Osteoblast (primary cell): ENCODE data around the gene NBAS. TPM values are rescaled to one million over a fixed set of nuclear protein-coding genes. Genes with fewer than 3 reads are reported as not detected.

Source experiments
- DNase-seq: peaks from one replicate; pipeline ENCODE4 v3.0.0; 2011; ENCODE audit warnings: low spot score, mixed read lengths; ENCODE audit not compliant: insufficient read length; ENCODE audit errors: missing footprints
- H2AFZ ChIP-seq: 2 replicates; pipeline ENCODE4 v1.6.0; 2011; ENCODE audit warnings: mild to moderate bottlenecking, low read length
- H3K27ac ChIP-seq: 2 replicates; pipeline ENCODE4 v1.5.1; 2011; ENCODE audit warnings: mild to moderate bottlenecking, low read depth, low read length, moderate library complexity
- H3K27me3 ChIP-seq: 2 replicates; pipeline ENCODE4 v1.6.0; 2012; ENCODE audit warnings: mild to moderate bottlenecking, control low read depth, inconsistent platforms, low read length, moderate library complexity; ENCODE audit not compliant: insufficient read depth
- H3K36me3 ChIP-seq: 2 replicates; pipeline ENCODE4 v1.5.1; 2011; ENCODE audit warnings: mild to moderate bottlenecking, low read length, control low read depth, moderate library complexity; ENCODE audit not compliant: insufficient read depth
- H3K4me1 ChIP-seq: 2 replicates; pipeline ENCODE4 v1.5.1; 2011; ENCODE audit warnings: mild to moderate bottlenecking, low read length, control low read depth, moderate library complexity; ENCODE audit not compliant: insufficient read depth
- H3K4me2 ChIP-seq: 2 replicates; pipeline ENCODE4 v1.6.0; 2011; ENCODE audit warnings: mild to moderate bottlenecking, low read length; ENCODE audit not compliant: insufficient read depth
- H3K4me3 ChIP-seq: fragments of 200-600 bp; sonication (generic); 3 replicates; pipeline ENCODE4 v1.5.1; 2012; ENCODE audit warnings: mild to moderate bottlenecking, low read length, inconsistent platforms; ENCODE audit not compliant: insufficient read depth
- H3K79me2 ChIP-seq: 2 replicates; pipeline ENCODE4 v1.6.0; 2012; ENCODE audit warnings: mild to moderate bottlenecking, low read length, control low read depth, inconsistent platforms; ENCODE audit not compliant: insufficient read depth
- H3K9me3 ChIP-seq: 2 replicates; pipeline ENCODE4 v1.5.1; 2011; ENCODE audit warnings: low read depth, low read length, control low read depth
- H4K20me1 ChIP-seq: 2 replicates; pipeline ENCODE4 v1.6.0; 2012; ENCODE audit warnings: mild to moderate bottlenecking, low read length, control low read depth; ENCODE audit not compliant: insufficient read depth
- total RNA-seq: library from RNA; depleted of rRNA; stranded (reverse); fragments of >200 nt; gene quantifications from 2 replicates; pipeline ENCODE4 v1.2.3, GENCODE V29; 2012
- TF ChIP-seq, protein P1 (sequence below): IDR thresholded peaks from 2 replicates; pipeline ENCODE4 v1.5.1; 2011; ENCODE audit warnings: mild to moderate bottlenecking, low read depth, low read length, moderate library complexity; ENCODE audit errors: extremely low read depth

Gene NBAS
- total RNA-seq, 1 donor: 98.1 TPM

DNA sequence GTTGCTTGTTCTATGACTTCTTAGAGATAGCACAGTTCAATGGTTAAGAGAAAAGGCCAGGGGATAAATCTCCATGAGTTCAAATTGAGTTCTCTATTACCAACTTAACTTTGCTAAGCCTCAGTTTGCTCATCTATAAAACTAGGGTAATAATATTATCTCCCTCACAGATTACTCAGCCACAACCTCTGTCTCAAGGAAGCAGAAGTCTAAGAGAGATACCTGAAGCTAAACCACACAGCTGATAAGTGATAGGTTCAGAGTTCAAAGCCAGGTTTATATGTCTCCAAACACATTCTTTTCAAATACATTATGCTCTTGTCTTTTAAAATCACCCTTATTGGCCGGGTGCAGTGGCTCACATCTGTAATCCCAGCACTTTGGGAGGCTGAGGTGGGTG lies 287.7 kb downstream of the NBAS start:
- Histone ChIP-seq H3K79me2 (no peaks in the 10 kb centered on the region), H3K4me1 (peaks cover 5% of the 10 kb centered on the region), H3K36me3 (peaks cover 7% of the 10 kb centered on the region), H3K27ac (no peak overlapping the region), H3K27me3 (no peaks in the 10 kb centered on the region), H3K9me3 (no peaks in the 10 kb centered on the region), H3K4me3 (no peak overlapping the region), H4K20me1 (no peaks in the 10 kb centered on the region), H2AFZ (no peak overlapping the region), H3K4me2 (no peak overlapping the region)
- TF ChIP-seq, protein P1, sequence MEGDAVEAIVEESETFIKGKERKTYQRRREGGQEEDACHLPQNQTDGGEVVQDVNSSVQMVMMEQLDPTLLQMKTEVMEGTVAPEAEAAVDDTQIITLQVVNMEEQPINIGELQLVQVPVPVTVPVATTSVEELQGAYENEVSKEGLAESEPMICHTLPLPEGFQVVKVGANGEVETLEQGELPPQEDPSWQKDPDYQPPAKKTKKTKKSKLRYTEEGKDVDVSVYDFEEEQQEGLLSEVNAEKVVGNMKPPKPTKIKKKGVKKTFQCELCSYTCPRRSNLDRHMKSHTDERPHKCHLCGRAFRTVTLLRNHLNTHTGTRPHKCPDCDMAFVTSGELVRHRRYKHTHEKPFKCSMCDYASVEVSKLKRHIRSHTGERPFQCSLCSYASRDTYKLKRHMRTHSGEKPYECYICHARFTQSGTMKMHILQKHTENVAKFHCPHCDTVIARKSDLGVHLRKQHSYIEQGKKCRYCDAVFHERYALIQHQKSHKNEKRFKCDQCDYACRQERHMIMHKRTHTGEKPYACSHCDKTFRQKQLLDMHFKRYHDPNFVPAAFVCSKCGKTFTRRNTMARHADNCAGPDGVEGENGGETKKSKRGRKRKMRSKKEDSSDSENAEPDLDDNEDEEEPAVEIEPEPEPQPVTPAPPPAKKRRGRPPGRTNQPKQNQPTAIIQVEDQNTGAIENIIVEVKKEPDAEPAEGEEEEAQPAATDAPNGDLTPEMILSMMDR: no peak
- no peak for DNase-seq

DNA sequence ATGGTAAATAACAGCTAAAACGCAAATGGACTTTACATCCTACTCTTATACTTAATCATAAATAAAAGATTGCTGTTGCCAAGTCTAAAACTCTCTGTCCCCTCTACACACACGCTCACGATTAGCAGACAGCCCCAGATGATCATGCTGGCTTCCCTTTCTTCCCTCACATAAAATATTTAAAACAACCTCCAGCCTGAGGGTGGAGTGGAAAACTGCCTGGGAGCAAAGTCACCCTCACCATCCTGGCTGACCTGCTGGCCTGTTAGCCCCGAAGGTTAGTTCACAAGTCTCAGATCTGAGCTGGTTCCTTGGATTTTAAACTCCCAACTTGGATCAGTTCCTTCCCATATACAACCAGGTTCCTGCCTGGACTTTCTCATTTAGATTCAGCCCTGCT lies 288.2 kb downstream of the NBAS start:
- H3K27ac ChIP-seq: no peak overlapping the region
- H3K79me2 ChIP-seq: no peaks in the 10 kb centered on the region
- H3K9me3 ChIP-seq: no peaks in the 10 kb centered on the region
- DNase-seq: no peak
- no peaks in the 10 kb centered on the region for H3K27me3 ChIP-seq
- TF ChIP-seq, protein P1: no peak
- H3K4me2 ChIP-seq: no peak overlapping the region
- peaks cover 5% of the 10 kb centered on the region for H3K4me1 ChIP-seq
- peaks cover 7% of the 10 kb centered on the region for H3K36me3 ChIP-seq
- H2AFZ ChIP-seq: no peak overlapping the region
- H4K20me1 ChIP-seq: no peaks in the 10 kb centered on the region
- H3K4me3 ChIP-seq: no peak overlapping the region

- DNase-seq: peak; percentile 36
- no peaks in the 10 kb centered on the region for H4K20me1 ChIP-seq
Measured at GRCh38 chr2:15271941-15272542, 289.1 kb downstream of the NBAS start.

DNA sequence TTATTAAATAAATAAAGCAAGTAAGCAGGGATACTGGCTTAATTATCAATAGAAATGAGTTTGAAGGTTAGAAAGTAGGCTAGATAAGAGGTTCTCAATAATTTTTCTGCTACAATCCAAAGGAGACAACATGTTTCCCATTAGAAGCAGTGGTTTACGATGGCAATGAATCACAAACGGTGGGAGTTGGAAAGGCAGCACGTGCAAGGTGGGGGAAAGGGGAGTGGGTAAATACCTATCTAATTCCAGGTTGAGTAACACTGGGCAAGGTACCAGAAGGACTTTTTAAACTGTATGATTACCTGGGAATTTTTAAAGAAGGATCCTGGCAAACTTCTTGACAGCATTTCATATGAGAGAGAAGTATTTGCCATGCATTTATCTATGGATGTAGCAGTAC lies 289.9 kb downstream of the NBAS start:
- no peak overlapping the region for H3K4me2 ChIP-seq
- no peak overlapping the region for H3K27ac ChIP-seq
- H3K27me3 ChIP-seq: no peaks in the 10 kb centered on the region
- no peaks in the 10 kb centered on the region for H3K79me2 ChIP-seq
- DNase-seq: no peak
- no peaks in the 10 kb centered on the region for H4K20me1 ChIP-seq
- TF ChIP-seq, protein P1: no peak
- H3K9me3 ChIP-seq: no peaks in the 10 kb centered on the region
- H3K36me3 ChIP-seq: peaks cover 7% of the 10 kb centered on the region
- H2AFZ ChIP-seq: no peak overlapping the region
- H3K4me1 ChIP-seq: peaks cover 5% of the 10 kb centered on the region
- H3K4me3 ChIP-seq: no peak overlapping the region

More at GRCh38 chr2:15271941-15272542, 289.1 kb downstream of the NBAS start:
- peaks cover 7% of the 10 kb centered on the region for H3K36me3 ChIP-seq
- no peak overlapping the region for H3K4me2 ChIP-seq
- peaks cover 5% of the 10 kb centered on the region for H3K4me1 ChIP-seq
- TF ChIP-seq, protein P1: no peak
- H3K27ac ChIP-seq: no peak overlapping the region
- H3K4me3 ChIP-seq: no peak overlapping the region
- H3K9me3 ChIP-seq: no peaks in the 10 kb centered on the region
- no peaks in the 10 kb centered on the region for H3K27me3 ChIP-seq
- no peaks in the 10 kb centered on the region for H3K79me2 ChIP-seq
- H2AFZ ChIP-seq: no peak overlapping the region
